HG03439 (cell line): Measurements from ENCODE around the gene ACVRL1.
"Not testable (repeated sequence)": the region's sequence is repeated elsewhere in the genome, so short reads cannot be mapped to it uniquely, and the experiment has no call there.

ENCODE experiments used
- ATAC-seq: cut with Tn5 transposase; IDR thresholded peaks from one replicate; pipeline ENCODE4 v1.9.1; 2021; ENCODE audit warnings: mild to moderate bottlenecking, moderate library complexity; ENCODE audit not compliant: unreplicated experiment

The ACVRL1 gene

GRCh38 chr12:51873251-51873994 lies 33.9 kb upstream of the ACVRL1 start:
- no peak for ATAC-seq

- ATAC-seq: no peak
Observed at GRCh38 chr12:51874000-51874399, 33.3 kb upstream of the ACVRL1 start.

- ATAC-seq: no peak
Observed at GRCh38 chr12:51874486-51874885, 32.8 kb upstream of the ACVRL1 start.

GRCh38 chr12:51879102-51879501 lies 28.2 kb upstream of the ACVRL1 start:
- ATAC-seq: no peak

DNA sequence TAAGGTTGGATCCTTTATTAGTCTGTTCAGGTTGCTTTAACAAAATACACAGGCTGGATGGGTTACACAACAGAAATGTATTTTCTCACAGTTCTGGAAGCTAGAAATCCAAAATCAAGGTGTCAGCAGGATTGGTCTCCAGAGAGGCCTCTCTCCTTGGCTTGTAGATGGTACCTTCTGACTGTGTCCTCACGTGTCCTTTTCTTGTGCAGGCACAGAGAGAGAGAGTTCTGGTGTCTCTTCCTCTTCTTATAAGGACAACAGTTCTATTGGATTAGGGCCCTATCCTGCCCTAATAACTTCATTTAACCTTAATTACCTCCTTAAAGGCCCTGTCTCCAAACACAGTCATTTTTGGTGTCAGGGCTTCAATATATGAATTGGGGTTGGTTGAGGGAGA lies 24.0 kb upstream of the ACVRL1 start:
- no peak for ATAC-seq

- no peak for ATAC-seq
Observed at GRCh38 chr12:51883998-51884675, 23.2 kb upstream of the ACVRL1 start.

DNA sequence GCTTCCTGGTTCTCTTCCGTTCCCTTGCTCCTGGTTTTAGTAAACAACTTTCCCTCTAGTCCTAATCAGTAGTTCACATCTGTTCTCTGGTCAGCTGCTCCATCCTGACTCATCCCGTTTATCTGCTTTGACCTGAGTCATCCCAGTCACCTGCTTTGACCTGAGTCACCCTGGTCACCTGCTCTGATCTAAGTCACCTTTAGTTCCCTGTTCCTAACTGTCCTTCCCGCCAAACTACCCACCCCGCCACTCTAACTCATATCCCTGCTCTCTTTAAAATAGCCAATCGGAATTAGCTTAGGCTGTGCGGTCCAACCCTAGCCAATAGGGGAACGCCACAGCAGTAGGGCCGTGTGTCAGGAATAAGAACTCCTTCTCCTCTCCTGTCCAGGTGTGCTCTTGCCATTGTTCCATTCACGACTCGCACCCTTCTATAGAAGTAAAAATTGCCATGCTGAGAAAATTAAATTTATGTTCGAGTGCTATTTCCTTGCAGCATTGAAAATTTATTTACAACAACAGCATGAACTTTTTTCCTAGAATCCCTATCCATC lies 22.6 kb upstream of the ACVRL1 start:
- ATAC-seq: no peak

GRCh38 chr12:51885294-51886020 lies 21.8 kb upstream of the ACVRL1 start:
- ATAC-seq: not testable (repeated sequence)

DNA sequence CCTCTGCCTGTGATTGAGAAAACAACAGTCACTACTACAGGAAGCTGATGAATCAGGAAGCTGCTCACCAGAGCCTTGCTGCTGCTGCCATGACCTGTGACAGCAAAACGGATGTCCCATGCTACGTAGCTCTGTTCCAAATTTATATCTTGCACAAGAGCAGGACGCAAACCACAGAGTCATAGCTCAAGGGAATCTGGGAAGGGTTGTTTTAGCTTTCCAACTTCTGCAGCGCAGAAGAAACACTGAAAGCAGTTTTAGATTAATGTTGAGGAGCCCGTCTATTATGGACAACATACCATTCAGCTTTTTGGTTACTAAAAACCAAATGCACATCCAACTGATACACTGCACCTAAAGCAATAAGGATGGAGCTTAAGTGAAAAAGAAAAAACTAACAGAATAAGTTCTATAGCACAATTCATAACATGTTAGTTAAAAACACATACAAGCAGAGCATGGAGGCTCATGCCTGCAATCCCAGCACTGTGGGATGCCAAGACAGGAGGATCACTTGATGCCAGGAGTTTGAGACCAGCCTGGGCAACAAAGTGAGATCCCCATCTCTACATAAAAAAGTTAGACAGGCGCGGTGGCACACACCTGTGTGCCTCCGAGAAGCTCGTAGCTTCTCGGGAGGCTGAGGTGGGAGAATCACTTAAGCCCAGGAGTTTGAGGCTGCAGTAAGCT lies 21.1 kb upstream of the ACVRL1 start:
- no peak for ATAC-seq

DNA sequence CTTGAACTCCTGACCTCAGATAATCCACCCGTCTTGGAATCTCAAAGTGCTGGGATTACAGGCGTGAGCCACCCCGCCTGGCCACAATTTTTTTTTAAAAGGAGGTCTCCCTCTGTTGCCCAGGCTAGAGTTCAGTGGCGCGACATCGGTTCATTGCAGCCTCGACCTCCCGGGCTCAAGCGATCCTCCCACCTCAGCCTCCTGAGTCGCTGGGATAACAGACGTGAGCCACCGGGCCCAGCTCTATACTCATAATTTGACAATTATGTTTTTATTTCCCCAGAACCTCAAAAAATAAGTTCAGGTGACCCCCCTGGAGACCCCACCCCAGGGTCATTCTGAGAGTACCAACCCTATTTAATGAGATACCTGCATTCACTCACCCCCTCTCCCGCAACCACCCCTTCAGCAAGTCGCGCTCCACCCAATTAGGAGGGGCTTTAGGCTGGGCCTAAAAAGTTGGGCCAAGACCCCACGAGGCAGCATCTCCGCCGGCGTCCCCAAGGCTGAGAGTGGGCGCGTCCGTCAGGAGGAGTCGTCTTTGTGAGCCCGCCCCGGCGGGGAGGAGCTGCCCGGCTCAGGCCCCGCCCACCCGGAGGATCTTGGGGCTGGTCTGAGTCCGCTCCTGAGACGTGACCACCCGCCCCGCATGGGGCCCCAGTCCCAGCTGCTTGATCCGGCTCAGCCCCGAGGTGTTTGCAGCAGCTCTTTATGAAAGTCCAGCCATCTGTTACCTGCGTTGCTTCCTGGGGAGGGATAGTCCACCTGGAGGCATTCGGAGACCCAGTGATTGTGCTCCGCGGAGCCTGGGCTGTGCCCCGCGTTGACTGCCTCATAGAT lies 19.6 kb upstream of the ACVRL1 start, which contains the start of gene ANKRD33:
ANKRD33 (plus strand) TSS at position 628 of the 840 bp plus-strand sequence; CDS start at position 712, 84 bp downstream.
- no peak for ATAC-seq

DNA sequence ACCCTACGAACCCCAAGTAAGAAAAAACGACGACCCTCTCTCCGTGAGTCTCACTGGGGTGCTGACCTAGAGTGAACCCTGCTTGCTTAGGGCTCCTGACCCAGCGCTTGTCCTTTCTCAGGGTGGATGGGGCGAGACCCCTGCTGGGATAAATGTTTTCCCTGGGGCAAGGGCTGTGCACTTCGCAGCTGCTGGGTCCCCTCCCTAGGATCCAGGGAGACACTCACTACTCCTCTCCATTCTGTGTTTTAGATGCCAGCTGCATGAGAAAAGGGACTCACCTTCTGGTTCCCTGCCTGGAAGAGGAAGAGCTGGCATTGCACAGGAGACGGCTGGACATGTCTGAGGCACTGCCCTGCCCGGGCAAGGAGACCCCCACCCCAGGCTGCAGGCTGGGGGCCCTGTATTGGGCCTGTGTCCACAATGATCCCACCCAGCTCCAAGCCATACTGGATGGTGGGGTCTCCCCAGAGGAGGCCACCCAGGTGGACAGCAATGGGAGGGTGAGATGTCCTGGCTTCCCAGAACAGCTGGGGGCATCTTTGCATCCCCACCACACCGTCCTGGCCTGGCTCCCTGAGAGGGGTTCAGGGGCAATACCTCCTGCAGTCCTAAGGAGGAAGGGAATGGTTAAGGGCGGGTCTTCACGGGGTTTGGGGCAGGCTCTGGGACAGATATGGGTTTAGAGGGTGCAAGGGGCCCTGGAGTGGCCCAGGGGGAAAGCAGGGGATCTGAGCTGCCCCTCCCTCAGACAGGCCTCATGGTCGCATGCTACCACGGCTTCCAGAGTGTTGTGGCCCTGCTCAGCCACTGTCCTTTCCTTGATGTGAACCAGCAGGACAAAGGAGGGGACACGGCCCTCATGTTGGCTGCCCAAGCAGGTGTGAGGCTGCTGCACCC lies 18.7 kb upstream of the ACVRL1 start:
- ATAC-seq: no peak

DNA sequence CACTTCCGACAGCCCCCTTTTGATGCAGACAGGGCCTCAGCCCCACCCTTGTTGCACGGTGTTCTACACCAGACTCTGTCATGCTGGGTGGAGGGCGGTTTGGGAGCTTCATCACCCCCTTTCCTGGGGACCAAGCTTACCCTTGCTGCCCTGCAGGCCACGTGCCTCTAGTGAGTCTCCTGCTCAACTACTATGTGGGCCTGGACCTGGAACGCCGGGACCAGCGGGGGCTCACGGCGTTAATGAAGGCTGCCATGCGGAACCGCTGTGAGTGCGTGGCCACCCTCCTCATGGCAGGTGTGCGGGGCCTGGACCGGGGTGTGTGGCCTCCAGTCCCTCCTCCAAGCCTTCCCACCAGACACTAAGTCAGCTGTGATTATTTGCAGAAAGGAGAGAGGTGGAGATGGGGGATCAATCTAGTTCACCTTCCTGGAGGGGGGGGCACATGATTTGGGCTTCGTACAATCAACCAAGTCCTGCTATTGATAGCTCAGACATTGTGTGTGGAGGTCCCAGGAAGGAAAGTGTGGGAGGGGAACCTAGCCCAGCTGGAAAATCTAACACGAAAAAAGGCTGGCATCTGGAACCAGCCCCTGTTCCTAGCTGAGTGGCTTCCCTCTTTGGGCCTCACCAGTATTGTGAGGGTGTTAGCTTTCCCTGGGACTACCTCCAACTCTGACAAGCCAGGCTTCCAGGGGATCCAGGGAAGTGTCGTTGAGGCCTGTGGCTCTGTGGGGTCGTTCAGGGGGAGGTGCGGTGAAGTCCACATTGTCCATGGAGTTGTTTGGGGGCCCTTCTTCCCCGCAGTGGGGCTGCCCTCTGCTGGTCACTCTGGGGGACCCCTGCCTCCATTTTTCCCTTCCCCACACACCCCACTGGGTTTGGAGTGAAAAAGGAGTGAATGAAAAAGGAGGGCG lies 17.8 kb upstream of the ACVRL1 start:
- ATAC-seq: no peak

- no peak for ATAC-seq
Observed at GRCh38 chr12:51890133-51890464, 17.2 kb upstream of the ACVRL1 start.

- ATAC-seq: no peak
Observed at GRCh38 chr12:51890511-51891171, 16.7 kb upstream of the ACVRL1 start.

GRCh38 chr12:51891843-51892242 lies 15.5 kb upstream of the ACVRL1 start:
- ATAC-seq: no peak

DNA sequence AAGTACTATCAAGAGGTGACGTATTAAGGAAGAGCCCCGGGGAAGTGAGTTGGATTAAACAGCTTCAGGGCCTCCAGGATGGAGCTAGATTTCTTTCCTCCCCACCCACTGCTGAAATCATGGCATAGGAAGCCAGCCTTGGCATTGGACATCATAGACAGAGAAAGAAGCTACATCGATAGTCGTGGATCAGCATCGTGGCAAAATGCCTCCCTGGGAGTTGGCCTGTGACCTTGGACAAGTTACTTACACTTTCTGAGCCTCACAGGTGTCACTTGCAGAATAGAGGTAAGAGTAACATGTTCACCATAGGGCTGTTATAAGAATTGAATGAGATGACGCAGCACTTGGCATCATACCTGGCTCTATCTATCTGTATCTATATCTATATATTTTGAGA lies 13.5 kb upstream of the ACVRL1 start:
- ATAC-seq: no peak

DNA sequence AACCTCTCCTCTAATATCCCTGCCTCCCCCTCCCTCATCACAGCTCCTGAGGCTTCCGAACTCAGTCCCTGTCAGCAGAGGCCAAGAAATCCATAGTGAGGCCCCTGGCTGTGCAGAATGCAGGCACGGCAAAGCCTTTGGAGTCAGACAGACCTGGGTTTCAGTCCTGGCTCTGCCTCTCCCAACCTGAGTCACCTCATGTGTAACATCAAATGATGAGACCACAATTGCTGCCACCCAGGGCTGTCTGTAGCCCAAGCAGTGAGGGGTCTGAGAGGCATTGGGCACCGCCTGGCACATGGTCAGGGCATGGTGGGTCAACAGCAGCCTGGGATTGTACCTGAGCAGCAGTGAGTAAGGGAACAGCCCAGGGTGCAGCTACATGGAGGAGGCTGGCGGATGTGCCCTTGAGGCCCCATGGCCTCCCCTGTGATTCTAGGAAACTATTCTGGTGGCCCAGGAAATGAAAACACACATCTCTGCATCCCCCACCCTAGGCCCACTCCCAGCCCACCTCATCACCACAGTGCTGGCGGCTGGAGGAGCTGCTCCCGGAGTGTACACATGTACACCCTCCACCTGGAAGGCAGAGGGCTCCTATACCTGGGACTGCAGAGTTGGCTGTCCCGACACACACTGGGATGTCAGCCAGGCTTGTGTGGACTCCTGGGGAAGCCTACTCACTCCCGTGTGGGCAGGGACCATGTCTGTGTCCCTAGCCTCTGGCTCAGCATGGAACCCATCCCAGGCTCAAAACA lies 11.7 kb upstream of the ACVRL1 start:
- no peak for ATAC-seq
